Measurements from ENCODE around the gene CLSTN2.

DNA sequence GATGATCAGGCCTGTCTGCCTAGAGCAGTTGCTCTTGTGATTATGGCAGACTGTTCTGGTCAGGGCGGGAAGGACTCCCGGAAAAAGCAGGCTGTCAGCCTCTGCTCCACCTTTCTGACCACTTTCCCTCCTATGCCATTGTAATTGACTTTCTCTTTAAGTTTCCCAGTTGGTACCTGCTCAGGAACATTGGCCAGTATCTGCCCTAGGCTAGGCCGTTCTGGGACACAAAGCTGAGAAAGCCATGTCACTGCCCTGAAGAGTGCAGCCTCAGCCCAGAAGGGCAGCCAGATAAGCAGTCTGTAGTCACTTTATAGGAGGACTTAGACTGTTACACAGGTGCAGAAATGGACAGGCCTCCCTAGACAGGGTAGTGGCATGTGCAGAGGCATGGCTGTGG lies 80.8 kb downstream of the CLSTN2 start:
- TF ChIP-seq, protein P1, sequence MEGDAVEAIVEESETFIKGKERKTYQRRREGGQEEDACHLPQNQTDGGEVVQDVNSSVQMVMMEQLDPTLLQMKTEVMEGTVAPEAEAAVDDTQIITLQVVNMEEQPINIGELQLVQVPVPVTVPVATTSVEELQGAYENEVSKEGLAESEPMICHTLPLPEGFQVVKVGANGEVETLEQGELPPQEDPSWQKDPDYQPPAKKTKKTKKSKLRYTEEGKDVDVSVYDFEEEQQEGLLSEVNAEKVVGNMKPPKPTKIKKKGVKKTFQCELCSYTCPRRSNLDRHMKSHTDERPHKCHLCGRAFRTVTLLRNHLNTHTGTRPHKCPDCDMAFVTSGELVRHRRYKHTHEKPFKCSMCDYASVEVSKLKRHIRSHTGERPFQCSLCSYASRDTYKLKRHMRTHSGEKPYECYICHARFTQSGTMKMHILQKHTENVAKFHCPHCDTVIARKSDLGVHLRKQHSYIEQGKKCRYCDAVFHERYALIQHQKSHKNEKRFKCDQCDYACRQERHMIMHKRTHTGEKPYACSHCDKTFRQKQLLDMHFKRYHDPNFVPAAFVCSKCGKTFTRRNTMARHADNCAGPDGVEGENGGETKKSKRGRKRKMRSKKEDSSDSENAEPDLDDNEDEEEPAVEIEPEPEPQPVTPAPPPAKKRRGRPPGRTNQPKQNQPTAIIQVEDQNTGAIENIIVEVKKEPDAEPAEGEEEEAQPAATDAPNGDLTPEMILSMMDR (IDR thresholded peaks at IDR 0.05) = no peak
- TF ChIP-seq POLR2A (IDR thresholded peaks at IDR 0.05) = no peak
